VCaP (cell line): ENCODE measurements around the gene C3orf20.
A peak's percentile ranks its signal among the peaks of the same experiment; 100 is the strongest.

Experiments
- H3K27ac ChIP-seq: fragments of 450-650 bp; 2 replicates; pipeline ENCODE4 v1.5.1; 2017
- CTCF ChIP-seq: fragments of 450-650 bp; conservative IDR thresholded peaks from 2 replicates; pipeline ENCODE4 v1.5.1; 2017; ENCODE audit warnings: mild to moderate bottlenecking, moderate library complexity

The C3orf20 gene

GRCh38 chr3:14687360-14687759, 12.4 kb downstream of the C3orf20 start:
- H3K27ac ChIP-seq, result no peak overlapping the region
- no peak for TF ChIP-seq CTCF

GRCh38 chr3:14688525-14688924, 13.6 kb downstream of the C3orf20 start:
- H3K27ac ChIP-seq, result no peak overlapping the region
- TF ChIP-seq CTCF, result no peak

- no peak overlapping the region for H3K27ac ChIP-seq
- no peak for TF ChIP-seq CTCF
Measured at GRCh38 chr3:14689247-14689980, 14.5 kb downstream of the C3orf20 start.

- H3K27ac ChIP-seq, result no peak overlapping the region
- TF ChIP-seq CTCF, result no peak
Measured at GRCh38 chr3:14691239-14691638, 16.3 kb downstream of the C3orf20 start.

GRCh38 chr3:14691719-14692118, 16.8 kb downstream of the C3orf20 start:
- TF ChIP-seq CTCF, result no peak
- no peak overlapping the region for H3K27ac ChIP-seq

GRCh38 chr3:14698601-14699244, 23.8 kb downstream of the C3orf20 start:
- no peak for TF ChIP-seq CTCF
- no peak overlapping the region for H3K27ac ChIP-seq

- H3K27ac ChIP-seq, result 0 out of 2 replicates have a peak overlapping the region, but pooled peaks have one; percentile 2
- no peak for TF ChIP-seq CTCF
Measured at GRCh38 chr3:14699643-14700042, 24.7 kb downstream of the C3orf20 start.
